Spleen (tissue), 7 donors: ENCODE results near the gene DAB1.

Experiments
- CTCF ChIP-seq, 11 experiments: fragments of 200-600 bp in 7 of 11; fragments of 450-650 bp in 4 of 11; sonication (generic) in 4 of 11; IDR thresholded peaks in 8 of 11; conservative IDR thresholded peaks in 3 of 11; 1 replicate in 7 of 11; 2 replicates in 4 of 11; pipeline versions ENCODE4 v1.4.0 to v1.8.0; 2016 to 2021; ENCODE audit warnings: antibody characterized with exemption in 11 of 11, inconsistent platforms in 4 of 11, mild to moderate bottlenecking in 1 of 11
- POLR2A ChIP-seq, 3 donors: fragments of 450-650 bp; IDR thresholded peaks; one replicate each; pipeline ENCODE4 v1.5.1; 2017; ENCODE audit warnings: antibody characterized with exemption in 3 of 3, mild to moderate bottlenecking in 1 of 3
- POLR2AphosphoS5 ChIP-seq, 3 donors: sonication (generic); formaldehyde crosslinking; IDR thresholded peaks; one replicate each; pipeline ENCODE4 v1.5.1; 2017; ENCODE audit warnings: antibody characterized with exemption in 3 of 3
- donor health status: DM: no; HTN: no; CAD: no; lungs with moderate emphysema.
- donor health status: DM: no; HTN: no; CAD: no.
- donor health status: DM: no; HTN: no; CAD: no.

GRCh38 chr1:57380923-57381322 is 42.9 kb downstream of the DAB1 start:
- no peak for TF ChIP-seq CTCF (IDR thresholded peaks at IDR 0.05 in 8 of 11, conservative IDR thresholded peaks at IDR 0.05 in 3 of 11)
- no peak for TF ChIP-seq POLR2A (IDR thresholded peaks at IDR 0.05)
- no peak for TF ChIP-seq POLR2AphosphoS5 (IDR thresholded peaks at IDR 0.05)
